Epidermal melanocyte (primary cell): Measurements from ENCODE around the gene ITGA7.

Experiments used
- DNase-seq: peaks from one replicate; pipeline ENCODE4 v3.0.0; 2011; ENCODE audit warnings: low spot score; ENCODE audit not compliant: insufficient read length

Gene ITGA7

DNA sequence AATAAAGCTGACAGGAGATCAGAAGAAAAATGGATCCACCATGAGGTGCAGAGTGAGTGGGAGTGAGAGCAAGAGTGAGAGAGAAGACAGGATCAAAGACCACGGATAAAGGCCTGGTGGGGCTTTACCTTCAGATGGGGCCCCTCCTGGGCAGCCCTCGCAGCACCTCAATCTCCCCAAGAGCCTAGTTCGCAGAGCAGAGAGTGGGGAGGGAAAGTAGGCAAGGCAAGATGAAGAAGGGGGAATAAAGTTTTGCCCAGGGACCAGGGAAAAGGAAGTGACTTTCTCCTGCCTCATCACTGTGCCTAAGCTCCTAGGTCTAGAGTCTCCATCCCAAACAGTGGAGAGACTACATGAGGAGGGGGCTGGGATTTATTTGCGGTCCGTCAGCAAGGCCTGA, 60.7 kb downstream of the ITGA7 start:
- DNase-seq, result no peak

DNA sequence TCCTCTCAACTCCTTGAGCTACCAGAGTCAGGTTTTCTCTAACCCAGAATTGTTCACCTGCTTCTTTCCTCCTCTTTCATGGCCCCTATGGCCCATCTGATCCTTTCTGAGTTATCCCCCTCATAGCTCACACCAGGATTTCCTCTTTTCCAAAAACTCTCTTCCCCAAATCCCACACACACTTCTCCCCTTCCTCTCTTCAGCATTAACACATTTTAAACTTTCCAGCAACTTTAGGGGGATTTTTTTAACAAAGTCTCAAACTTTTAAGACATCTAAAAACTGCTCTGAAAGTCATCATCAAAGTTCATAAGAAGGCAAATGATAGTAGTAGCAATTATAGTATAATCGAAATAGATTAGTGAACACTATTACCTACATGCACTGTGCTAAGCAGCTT, 63.1 kb downstream of the ITGA7 start:
- DNase-seq, result no peak

DNA sequence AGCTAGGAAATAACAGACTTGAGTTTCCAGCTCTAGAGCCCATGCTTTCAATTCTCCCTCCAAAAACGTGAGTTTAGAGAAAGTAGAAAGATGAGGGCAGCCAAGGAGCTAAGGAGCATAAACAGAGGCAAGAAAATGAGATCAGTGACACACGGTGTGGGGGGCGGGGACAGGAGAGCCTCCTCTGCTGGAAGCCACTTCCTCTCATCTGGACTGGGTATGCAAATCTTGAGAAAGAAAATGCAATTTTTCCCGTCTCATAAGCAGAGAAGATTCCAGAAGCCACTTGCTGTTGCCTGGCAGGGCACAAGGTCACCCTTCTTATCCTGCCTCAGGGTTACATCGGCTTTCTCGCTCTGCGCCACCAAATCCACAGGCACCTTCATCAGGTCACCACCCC, 65.0 kb downstream of the ITGA7 start:
- DNase-seq, result no peak

DNA sequence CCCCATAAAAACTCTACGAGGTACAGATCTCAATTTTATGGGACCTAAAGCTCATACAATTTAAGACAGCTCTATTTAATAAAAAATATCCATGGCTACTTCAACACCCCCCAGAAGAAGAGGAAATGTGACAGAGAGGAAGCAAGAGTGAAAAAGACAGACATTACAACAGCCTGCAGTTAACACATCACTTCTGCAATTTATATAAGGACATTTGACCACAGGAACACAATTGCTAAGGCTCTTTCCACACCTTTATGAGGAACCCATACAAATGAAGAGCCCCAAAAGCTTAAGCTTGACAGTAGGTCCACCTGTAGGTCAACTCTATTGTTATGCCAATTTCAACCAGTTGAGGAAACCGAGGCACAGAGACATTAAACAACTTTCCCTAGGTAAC, 65.4 kb downstream of the ITGA7 start:
- no peak for DNase-seq

DNA sequence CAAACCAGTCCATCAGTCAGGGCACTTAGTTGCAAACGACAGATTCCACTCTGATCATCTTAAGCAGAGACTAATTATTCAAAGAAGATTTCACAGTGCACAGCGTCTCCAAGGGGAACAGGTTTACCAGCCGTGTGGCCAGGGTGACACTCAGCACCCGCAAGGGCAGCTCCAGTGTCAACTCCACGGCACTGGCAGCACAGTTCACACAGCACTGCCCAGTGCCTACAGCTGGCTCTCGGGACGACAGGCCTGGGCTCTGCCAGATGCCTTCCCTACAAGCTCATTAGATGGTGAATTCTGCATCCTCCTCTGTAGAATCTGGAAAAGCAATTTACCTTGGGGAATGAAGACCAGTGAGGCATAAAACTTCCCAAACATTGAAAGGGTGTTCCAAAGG, 66.1 kb downstream of the ITGA7 start:
- no peak for DNase-seq

DNA sequence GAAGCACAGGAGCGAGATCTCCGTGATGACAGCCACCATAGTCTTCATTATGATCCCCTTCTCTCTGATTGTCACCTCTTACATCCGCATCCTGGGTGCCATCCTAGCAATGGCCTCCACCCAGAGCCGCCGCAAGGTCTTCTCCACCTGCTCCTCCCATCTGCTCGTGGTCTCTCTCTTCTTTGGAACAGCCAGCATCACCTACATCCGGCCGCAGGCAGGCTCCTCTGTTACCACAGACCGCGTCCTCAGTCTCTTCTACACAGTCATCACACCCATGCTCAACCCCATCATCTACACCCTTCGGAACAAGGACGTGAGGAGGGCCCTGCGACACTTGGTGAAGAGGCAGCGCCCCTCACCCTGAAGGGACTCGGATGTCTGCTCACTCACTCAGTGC, 70.2 kb downstream of the ITGA7 start:
- no peak for DNase-seq

DNA sequence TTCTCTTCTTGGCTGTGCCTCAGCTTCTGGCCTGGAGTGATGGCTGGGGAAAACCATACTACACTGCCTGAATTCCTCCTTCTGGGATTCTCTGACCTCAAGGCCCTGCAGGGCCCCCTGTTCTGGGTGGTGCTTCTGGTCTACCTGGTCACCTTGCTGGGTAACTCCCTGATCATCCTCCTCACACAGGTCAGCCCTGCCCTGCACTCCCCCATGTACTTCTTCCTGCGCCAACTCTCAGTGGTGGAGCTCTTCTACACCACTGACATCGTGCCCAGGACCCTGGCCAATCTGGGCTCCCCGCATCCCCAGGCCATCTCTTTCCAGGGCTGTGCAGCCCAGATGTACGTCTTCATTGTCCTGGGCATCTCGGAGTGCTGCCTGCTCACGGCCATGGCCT, 70.9 kb downstream of the ITGA7 start, which contains the start of gene OR10P1:
OR10P1 (plus strand) TSS at position 40 of the 400 bp plus-strand sequence; CDS start at position 40, 0 bp downstream.
- no peak for DNase-seq

DNA sequence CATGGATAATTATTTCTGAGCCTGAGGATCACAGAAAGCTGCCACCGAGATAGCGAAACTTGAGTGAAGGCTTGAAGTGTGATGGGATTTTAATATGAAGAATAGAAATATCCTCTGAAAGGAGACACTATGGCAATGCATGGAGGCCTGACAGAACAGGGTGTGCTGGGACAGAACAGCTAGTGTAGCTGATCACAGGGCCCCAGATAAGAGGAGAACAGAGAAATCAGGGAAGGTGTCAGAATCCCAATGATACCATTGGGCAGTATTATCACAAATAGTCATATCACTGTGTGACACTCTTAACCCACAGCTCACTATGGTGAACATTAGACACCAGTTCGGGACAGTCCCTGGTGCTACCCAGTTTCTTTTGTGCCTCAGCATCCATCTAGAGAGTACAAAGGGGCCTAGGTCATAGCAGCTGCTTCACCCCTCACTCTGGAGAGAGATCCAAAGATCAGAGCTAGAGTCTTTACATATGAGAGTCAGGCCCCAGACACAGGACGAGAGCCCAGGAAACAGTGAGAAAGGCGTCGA, 71.5 kb downstream of the ITGA7 start:
- no peak for DNase-seq
